H1 (cell line): ENCODE results near the gene ACER1. TPM values are rescaled to one million over a fixed set of nuclear protein-coding genes. Genes with fewer than 3 reads are reported as not detected.
A peak's percentile ranks its signal among the peaks of the same experiment; 100 is the strongest.

ENCODE experiments used
- CTCF ChIA-PET: fragments of 300-600 bp; sonication (Branson Sonifier 250); formaldehyde crosslinking; loops from one replicate; lab custom pipeline; 2021; ENCODE audit not compliant: partially characterized antibody; lab: Charles Lee
- POLR2A ChIA-PET: fragments of 300-600 bp; sonication (Branson Sonifier 250); formaldehyde crosslinking; loops from one replicate; lab custom pipeline; 2021; ENCODE audit warnings: inconsistent platforms; ENCODE audit not compliant: partially characterized antibody; lab: Charles Lee
- DNase-seq, 2 experiments: peaks; one replicate each; pipeline versions ENCODE4 v3.0.0 to v3.0.0-alpha.2; 2010 to 2022; ENCODE audit warnings: low spot score in 2 of 2, low read depth in 1 of 2, mixed read lengths in 1 of 2
- FAIRE-seq: peaks from 2 replicates; lab custom pipeline; 2011; peaks lifted over from hg19 to GRCh38; lab: Jason Lieb, UNC
- H2AFZ ChIP-seq: 2 replicates; pipeline ENCODE4 v1.8.1; 2012; ENCODE audit warnings: low read length, inconsistent platforms
- H2AK5ac ChIP-seq: 2 replicates; pipeline ENCODE4 v1.6.1; 2013; ENCODE audit warnings: low read depth, low read length
- H2BK120ac ChIP-seq: replicated peaks from 2 replicates; pipeline ENCODE3; 2013; ENCODE audit warnings: low read depth, low read length, inconsistent platforms
- H2BK12ac ChIP-seq: 2 replicates; pipeline ENCODE4 v1.6.1; 2013; ENCODE audit warnings: low read depth, low read length
- H2BK15ac ChIP-seq: 2 replicates; pipeline ENCODE4 v1.6.1; 2013; ENCODE audit warnings: low read length
- H2BK20ac ChIP-seq: 2 replicates; pipeline ENCODE4 v1.6.1; 2013; ENCODE audit warnings: low read length
- H2BK5ac ChIP-seq: 2 replicates; pipeline ENCODE4 v1.6.1; 2013; ENCODE audit warnings: low read depth, low read length
- H3K14ac ChIP-seq: 2 replicates; pipeline ENCODE4 v1.6.1; 2013; ENCODE audit warnings: inconsistent platforms; ENCODE audit not compliant: insufficient read length
- H3K18ac ChIP-seq: 2 replicates; pipeline ENCODE4 v1.6.1; 2013; ENCODE audit warnings: low read length; ENCODE audit errors: extremely low read depth
- H3K23ac ChIP-seq: 2 replicates; pipeline ENCODE4 v1.6.1; 2013; ENCODE audit warnings: inconsistent platforms; ENCODE audit not compliant: insufficient read length
- H3K23me2 ChIP-seq: 2 replicates; pipeline ENCODE4 v1.6.1; 2013; ENCODE audit warnings: low read depth, low read length
- H3K27ac ChIP-seq: 2 replicates; pipeline ENCODE4 v1.6.1; 2011; ENCODE audit warnings: low read depth, low read length, inconsistent platforms
- H3K27me3 ChIP-seq, 4 experiments: replicated peaks in 1 of 4; 1 replicate in 1 of 4; 2 replicates in 3 of 4; pipeline versions ENCODE4 v1.6.1 to v1.8.1; 2011 to 2013; ENCODE audit warnings: low read length in 3 of 4, mild to moderate bottlenecking in 3 of 4, inconsistent platforms in 2 of 4, mixed read lengths in 2 of 4, moderate library complexity in 1 of 4; ENCODE audit not compliant: control insufficient read depth in 3 of 4, insufficient read depth in 3 of 4; ENCODE audit errors: extremely low read depth in 1 of 4
- H3K36me3 ChIP-seq, 4 experiments: 2 replicates each; pipeline versions ENCODE4 v1.6.1 to v1.8.1; 2011 to 2013; ENCODE audit warnings: mild to moderate bottlenecking in 4 of 4, low read length in 3 of 4, moderate library complexity in 2 of 4, control low read depth in 1 of 4, inconsistent platforms in 1 of 4; ENCODE audit not compliant: insufficient read depth in 4 of 4, control insufficient read depth in 2 of 4
- H3K4ac ChIP-seq: replicated peaks from 2 replicates; pipeline ENCODE3; 2013; ENCODE audit warnings: low read length, low read depth, mixed read lengths, inconsistent platforms; ENCODE audit not compliant: insufficient read length
- H3K4me1 ChIP-seq, 4 experiments: replicated peaks in 1 of 4; 1 replicate in 1 of 4; 2 replicates in 3 of 4; pipeline versions ENCODE4 v1.6.1 to v1.8.1; 2011 to 2013; ENCODE audit warnings: low read length in 3 of 4, inconsistent platforms in 2 of 4, mixed read lengths in 1 of 4; ENCODE audit not compliant: insufficient read depth in 4 of 4, control insufficient read depth in 3 of 4
- H3K4me2 ChIP-seq, 2 experiments: 2 replicates each; pipeline versions ENCODE4 v1.6.1 to v1.8.1; 2011 to 2013; ENCODE audit warnings: low read depth in 2 of 2, low read length in 2 of 2, control low read depth in 1 of 2, inconsistent platforms in 1 of 2, mild to moderate bottlenecking in 1 of 2; ENCODE audit not compliant: insufficient read depth in 1 of 2
- H3K4me3 ChIP-seq, 4 experiments: fragments of 200-600, 300-600 bp in 1 of 4; sonication (generic), shearing (Covaris generic), sonication (Bioruptor Twin) in 1 of 4; 2 replicates each; pipeline versions ENCODE4 v1.5.1 to v1.8.1; 2011 to 2016; ENCODE audit warnings: low read length in 4 of 4, low read depth in 3 of 4, control low read depth in 2 of 4, inconsistent platforms in 2 of 4, mild to moderate bottlenecking in 2 of 4, mixed read lengths in 1 of 4, moderate library complexity in 1 of 4; ENCODE audit not compliant: insufficient read depth in 2 of 4; ENCODE audit errors: extremely low read depth in 1 of 4
- H3K56ac ChIP-seq: replicated peaks from 2 replicates; pipeline ENCODE3; 2013; ENCODE audit warnings: low read depth, mild to moderate bottlenecking, mixed read lengths, low read length, inconsistent platforms; ENCODE audit not compliant: insufficient read length
- H3K79me1 ChIP-seq: 2 replicates; pipeline ENCODE4 v1.6.1; 2013; ENCODE audit warnings: low read depth, low read length, control low read depth
- H3K79me2 ChIP-seq, 2 experiments: 2 replicates each; pipeline versions ENCODE4 v1.6.1 to v1.8.1; 2012 to 2013; ENCODE audit warnings: low read length in 2 of 2, mild to moderate bottlenecking in 2 of 2, inconsistent platforms in 1 of 2; ENCODE audit not compliant: insufficient read depth in 2 of 2, control insufficient read depth in 1 of 2
- H3K9ac ChIP-seq, 4 experiments: replicated peaks in 1 of 4; 1 replicate in 1 of 4; 2 replicates in 3 of 4; pipeline versions ENCODE4 v1.6.1 to v1.8.1; 2011 to 2013; ENCODE audit warnings: low read depth in 3 of 4, low read length in 3 of 4, control low read depth in 2 of 4, mild to moderate bottlenecking in 2 of 4, moderate library complexity in 2 of 4, inconsistent platforms in 1 of 4; ENCODE audit errors: extremely low read depth in 1 of 4
- H3K9me3 ChIP-seq, 2 experiments: 2 replicates each; pipeline versions ENCODE4 v1.6.1 to v1.8.1; 2012 to 2013; ENCODE audit warnings: mild to moderate bottlenecking in 2 of 2, moderate library complexity in 2 of 2, control low read depth in 1 of 2, inconsistent platforms in 1 of 2, low read depth in 1 of 2, low read length in 1 of 2, mixed read lengths in 1 of 2; ENCODE audit not compliant: insufficient read depth in 2 of 2
- H4K20me1 ChIP-seq, 2 experiments: replicated peaks in 1 of 2; 2 replicates each; pipeline versions ENCODE3 to v1.8.1; 2011 to 2013; ENCODE audit warnings: inconsistent platforms in 2 of 2, low read length in 2 of 2, mild to moderate bottlenecking in 1 of 2; ENCODE audit not compliant: insufficient read depth in 2 of 2, control insufficient read depth in 1 of 2
- H4K5ac ChIP-seq: 2 replicates; pipeline ENCODE4 v1.6.1; 2013; ENCODE audit warnings: low read length, low read depth, mixed read lengths, inconsistent platforms; ENCODE audit not compliant: insufficient read length
- H4K8ac ChIP-seq: 2 replicates; pipeline ENCODE4 v1.8.0; 2013; ENCODE audit warnings: mild to moderate bottlenecking, moderate library complexity, low read length, inconsistent platforms; ENCODE audit not compliant: insufficient read depth; ENCODE audit errors: extremely low read depth
- H4K91ac ChIP-seq: replicated peaks from 2 replicates; pipeline ENCODE3; 2013; ENCODE audit warnings: low read length, mixed read lengths, inconsistent platforms; ENCODE audit not compliant: insufficient read length
- BACH1 ChIP-seq: IDR thresholded peaks from 2 replicates; pipeline ENCODE4 v1.6.1; 2012; ENCODE audit warnings: low read length, improper control_type of control experiment
- CHD2 ChIP-seq: IDR thresholded peaks from 2 replicates; pipeline ENCODE4 v1.6.1; 2012; ENCODE audit warnings: low read length, improper control_type of control experiment
- CTCF ChIP-seq, 3 experiments: IDR thresholded peaks; 1 replicate in 2 of 3; 2 replicates in 1 of 3; pipeline versions ENCODE4 v1.5.1 to v1.6.1; 2011; ENCODE audit warnings: low read length in 3 of 3, mild to moderate bottlenecking in 3 of 3, inconsistent platforms in 2 of 3, low read depth in 1 of 3, moderate library complexity in 1 of 3; ENCODE audit not compliant: insufficient read depth in 1 of 3; ENCODE audit errors: control extremely low read depth in 1 of 3
- FOSL1 ChIP-seq: IDR thresholded peaks from 2 replicates; pipeline ENCODE4 v1.6.1; 2011; ENCODE audit warnings: mild to moderate bottlenecking, low read depth, low read length, moderate library complexity; ENCODE audit not compliant: insufficient read depth
- HDAC6 ChIP-seq: IDR thresholded peaks from one replicate; pipeline ENCODE4 v1.7.1; 2012; ENCODE audit warnings: low read depth, mild to moderate bottlenecking, inconsistent platforms, low read length, moderate library complexity
- KDM5A ChIP-seq: fragments of 200-600 bp; IDR thresholded peaks from 2 replicates; pipeline ENCODE4 v1.7.1; 2012; ENCODE audit warnings: mild to moderate bottlenecking, low read length, inconsistent platforms, mixed read lengths
- MAFK ChIP-seq: IDR thresholded peaks from 2 replicates; pipeline ENCODE4 v1.6.1; 2012; ENCODE audit warnings: low read depth, mild to moderate bottlenecking, improper control_type of control experiment, low read length
- NRF1 ChIP-seq: IDR thresholded peaks from 2 replicates; pipeline ENCODE4 v1.6.1; 2011; ENCODE audit warnings: mild to moderate bottlenecking, low read depth, low read length, improper control_type of control experiment
- RFX5 ChIP-seq: IDR thresholded peaks from 2 replicates; pipeline ENCODE4 v1.6.1; 2011; ENCODE audit warnings: low read depth, low read length, improper control_type of control experiment, borderline replicate concordance
- SAP30 ChIP-seq: fragments of 300-600 bp; sonication (generic); IDR thresholded peaks from 2 replicates; pipeline ENCODE4 v1.7.1; 2012; ENCODE audit warnings: low read length, moderate library complexity, mild to moderate bottlenecking, inconsistent platforms; ENCODE audit not compliant: insufficient read depth, insufficient replicate concordance
- TEAD4 ChIP-seq: IDR thresholded peaks from 2 replicates; pipeline ENCODE4 v1.6.1; 2012; ENCODE audit warnings: low read depth, low read length, inconsistent platforms, mixed read lengths
- YY1 ChIP-seq: IDR thresholded peaks from 2 replicates; pipeline ENCODE4 v1.6.1; 2011; ENCODE audit warnings: low read depth, mild to moderate bottlenecking, low read length
- WGBS, 2 experiments: shearing (Covaris generic) in 1 of 2; methylation state at CpG; one replicate each; pipeline versions ENCODE4 v1.1.6 to v1.1.7; 2013 to 2015; ENCODE audit warnings: low lambda C conversion rate in 2 of 2, mixed read lengths in 2 of 2, inconsistent platforms in 1 of 2, low coverage in 1 of 2, missing lambda C conversion rate in 1 of 2; ENCODE audit not compliant: insufficient replicate concordance in 2 of 2, insufficient coverage in 1 of 2, insufficient read length in 1 of 2; ENCODE audit errors: extremely low coverage in 1 of 2, missing lambda C conversion rate in 1 of 2; 5-methylcytosine and 5-hydroxymethylcytosine counted together
- polyA plus RNA-seq, 7 experiments: library from polyadenylated mRNA; depleted of rRNA in 3 of 7; stranded (reverse) in 5 of 7; unstranded in 2 of 7; fragments of >200 nt in 5 of 7; fragments of 200-250 nt in 2 of 7; gene quantifications; 1 replicate in 5 of 7; 2 replicates in 1 of 7; 4 replicates in 1 of 7; pipeline versions ENCODE4 v1.2.1 to v1.2.3, GENCODE V29; 2011 to 2013; ENCODE audit warnings: missing spikeins in 2 of 7, mixed read lengths in 2 of 7
- total RNA-seq: library from RNA; stranded (reverse); fragmentation: NEBNext Ultra II Directional; extraction: Animal tissue kit (Norgen Biotek cat#: 25700); gene quantifications from 2 replicates; pipeline ENCODE4 v1.2.1, GENCODE V29; 2021

The ACER1 gene
- total and polyA plus RNA-seq, 2 of the 8 experiments (the other 6 are each of a cell fraction or from before 2014, with no cell fraction given), result 0.05 TPM; not detected in 1

GRCh38 chr19:6276447-6276846, 57.0 kb downstream of the ACER1 start:
- POLR2A ChIA-PET, result interaction anchor here (0.8 to 1.1 kb wide), 3 partner anchors 9 to 97 kb away, joined by 3 read pairs; no protein-coding TSS in a partner anchor
- Histone ChIP-seq H3K79me2 (peaks cover 29 to 80% of the 10 kb centered on the region in 2 experiments), H2AFZ (no peak overlapping the region), H4K20me1 (peaks cover 41 to 57% of the 10 kb centered on the region in 2 experiments), H2AK5ac (no peak overlapping the region), H2BK120ac (no peak overlapping the region), H4K8ac (peak overlapping the region; percentile 81; the same call in 1 of the 2 replicates), H3K4ac (no peak overlapping the region), H3K9me3 (no peaks in the 10 kb centered on the region), H3K36me3 (no peaks in the 10 kb centered on the region; a peak in 1 of 8 replicates), H2BK12ac (no peak overlapping the region), H3K4me3 (no peak overlapping the region), H3K56ac (no peak overlapping the region), H3K9ac (no peak overlapping the region; a peak in 1 of 7 replicates), H3K27me3 (no peaks in the 10 kb centered on the region; a peak in 1 of 7 replicates), H2BK20ac (no peak overlapping the region), H3K23ac (no peak overlapping the region), H3K79me1 (peaks cover 37% of the 10 kb centered on the region), H4K5ac (no peak overlapping the region), H4K91ac (no peak overlapping the region), H3K27ac (no peak overlapping the region), H3K4me2 (no peak overlapping the region; a peak in 1 of 4 replicates), H2BK5ac (no peak overlapping the region), H2BK15ac (no peak overlapping the region), H3K18ac (no peak overlapping the region), H3K14ac (no peak overlapping the region), H3K23me2 (peaks cover 5% of the 10 kb centered on the region; the same call in 1 of the 2 replicates), H3K4me1 (peaks cover 6 to 46% (median 22%) of the 10 kb centered on the region in 4 experiments)
- DNase-seq (no peak), FAIRE-seq (no peak)
- no peak for TF ChIP-seq TEAD4
- no peak for TF ChIP-seq BACH1
- TF ChIP-seq RFX5, result no peak
- no peak for TF ChIP-seq YY1
- TF ChIP-seq SAP30, result no peak
- TF ChIP-seq KDM5A, result no peak
- no peak for TF ChIP-seq FOSL1
- no peak for TF ChIP-seq CTCF (IDR thresholded peaks at IDR 0.05; ENCODE audit: control extremely low read depth in 1 of 3, insufficient read depth in 1 of 3, low read depth in 1 of 3, low read length in 3 of 3)
- TF ChIP-seq NRF1, result no peak
- TF ChIP-seq HDAC6, result no peak
- TF ChIP-seq MAFK, result no peak
- TF ChIP-seq CHD2, result no peak
- WGBS, 2 experiments, result 91% methylated on average over 12 of the region's 12 CpGs; no CpG with 5 or more reads in 1 of the 2 experiments
- CTCF ChIA-PET, result interaction anchor here (0.6 to 2.4 kb wide), 5 partner anchors 9 to 588 kb away, joined by 3 to 10 read pairs (median 3); no protein-coding TSS in a partner anchor
